ENCODE measurements around the gene RNFT1.
"Not testable (repeated sequence)": the region's sequence is repeated elsewhere in the genome, so short reads cannot be mapped to it uniquely, and the experiment has no call there.

Gene RNFT1, protein sequence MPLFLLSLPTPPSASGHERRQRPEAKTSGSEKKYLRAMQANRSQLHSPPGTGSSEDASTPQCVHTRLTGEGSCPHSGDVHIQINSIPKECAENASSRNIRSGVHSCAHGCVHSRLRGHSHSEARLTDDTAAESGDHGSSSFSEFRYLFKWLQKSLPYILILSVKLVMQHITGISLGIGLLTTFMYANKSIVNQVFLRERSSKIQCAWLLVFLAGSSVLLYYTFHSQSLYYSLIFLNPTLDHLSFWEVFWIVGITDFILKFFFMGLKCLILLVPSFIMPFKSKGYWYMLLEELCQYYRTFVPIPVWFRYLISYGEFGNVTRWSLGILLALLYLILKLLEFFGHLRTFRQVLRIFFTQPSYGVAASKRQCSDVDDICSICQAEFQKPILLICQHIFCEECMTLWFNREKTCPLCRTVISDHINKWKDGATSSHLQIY

DNA sequence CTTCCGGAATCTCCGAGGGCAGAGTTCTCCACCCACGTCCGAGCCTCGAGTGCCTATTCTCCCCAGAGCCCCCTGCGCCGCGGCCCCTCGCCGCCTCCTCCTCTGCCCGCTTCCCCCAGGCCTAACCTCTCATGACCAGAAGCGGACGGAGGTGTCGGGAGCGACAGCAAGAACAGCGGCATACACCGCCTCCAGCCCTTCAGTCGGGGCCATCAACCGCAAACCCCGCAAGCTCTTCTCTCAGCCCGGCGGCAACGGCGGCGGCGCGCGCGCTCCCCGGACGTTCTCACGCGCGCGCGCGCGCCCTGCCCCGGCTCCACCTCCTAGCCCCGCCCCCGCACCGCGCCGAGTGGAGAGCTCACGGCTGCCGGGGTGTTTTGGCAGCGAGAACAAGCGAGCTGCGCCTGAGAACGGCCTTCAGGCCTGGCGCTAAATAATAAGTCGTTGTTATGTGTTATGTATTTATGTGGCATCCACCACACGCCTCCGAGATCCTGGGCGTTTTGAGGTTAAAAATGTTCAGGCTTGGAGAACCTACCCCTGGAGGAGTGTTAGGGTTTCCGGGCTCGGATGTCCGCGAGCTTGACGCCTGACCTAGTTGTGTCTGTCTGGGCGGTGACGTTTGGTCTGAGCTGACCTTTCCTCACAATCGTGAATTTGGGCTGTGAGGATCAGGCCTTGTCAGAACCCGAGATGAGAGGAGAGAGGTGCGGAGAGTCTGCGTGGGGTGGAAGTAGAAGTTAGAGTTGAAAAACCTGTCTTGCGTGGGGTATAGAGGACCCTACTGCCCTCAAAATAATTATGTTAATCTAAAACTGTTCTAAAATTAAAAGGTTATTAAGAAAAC is at the start of gene RNFT1:
RNFT1 (minus strand) TSS at position 259 of the 847 bp plus-strand sequence; CDS start at position 182, 77 bp downstream.
- peak within 1 kb of the TSS; percentile 99 for H3K27ac Mint-ChIP-seq
- no peaks in the 10 kb centered on the region for H3K36me3 Mint-ChIP-seq
- peaks cover 24% of the 10 kb centered on the region for H3K4me1 Mint-ChIP-seq (ENCODE audit: low read depth)
- no peaks in the 10 kb centered on the region for H3K9me3 Mint-ChIP-seq (ENCODE audit: low read depth)
- H3K27me3 Mint-ChIP-seq, result no peaks in the 10 kb centered on the region
- H3K4me3 Mint-ChIP-seq, result peak within 1 kb of the TSS; percentile 95

GRCh38 chr17:60009326-60009725 is 44.8 kb upstream of the RNFT1 start:
- not testable (repeated sequence) for H3K27me3 Mint-ChIP-seq; H3K4me1 Mint-ChIP-seq (ENCODE audit: low read depth); H3K36me3 Mint-ChIP-seq; H3K27ac Mint-ChIP-seq; H3K9me3 Mint-ChIP-seq (ENCODE audit: low read depth); H3K4me3 Mint-ChIP-seq

DNA sequence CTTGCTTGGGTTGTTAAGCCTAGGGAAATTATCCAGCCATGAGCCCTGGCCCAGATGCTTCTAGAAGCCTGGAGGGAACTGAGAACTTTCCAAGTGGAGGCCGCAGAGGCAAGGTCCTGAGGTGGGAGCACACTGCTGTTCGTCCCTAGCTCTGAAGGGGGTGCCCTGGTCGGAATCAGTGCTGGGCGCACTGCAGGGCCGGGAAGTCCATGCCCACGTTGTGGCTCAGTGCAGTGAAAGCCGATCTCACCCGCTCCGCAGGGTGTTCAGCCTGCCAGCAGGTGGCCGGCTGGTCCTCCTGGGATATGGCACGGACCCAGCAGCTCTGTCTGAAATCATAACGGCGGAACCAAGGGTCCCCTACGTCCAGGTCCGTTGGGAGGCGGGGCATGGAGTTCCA is 43.8 kb upstream of the RNFT1 start:
- not testable (repeated sequence) for H3K27ac Mint-ChIP-seq; H3K36me3 Mint-ChIP-seq; H3K4me1 Mint-ChIP-seq (ENCODE audit: low read depth); H3K4me3 Mint-ChIP-seq; H3K27me3 Mint-ChIP-seq; H3K9me3 Mint-ChIP-seq (ENCODE audit: low read depth)

GRCh38 chr17:60006160-60006559 is 41.6 kb upstream of the RNFT1 start:
- H3K36me3 Mint-ChIP-seq, result no peaks in the 10 kb centered on the region
- H3K4me1 Mint-ChIP-seq (ENCODE audit: low read depth), result no peaks in the 10 kb centered on the region
- no peak overlapping the region for H3K4me3 Mint-ChIP-seq
- H3K27ac Mint-ChIP-seq, result no peak overlapping the region
- H3K9me3 Mint-ChIP-seq (ENCODE audit: low read depth), result no peaks in the 10 kb centered on the region
- no peaks in the 10 kb centered on the region for H3K27me3 Mint-ChIP-seq

- H3K4me3 Mint-ChIP-seq; H3K27me3 Mint-ChIP-seq; H3K27ac Mint-ChIP-seq; H3K36me3 Mint-ChIP-seq; H3K9me3 Mint-ChIP-seq (ENCODE audit: low read depth); H3K4me1 Mint-ChIP-seq (ENCODE audit: low read depth): not testable (repeated sequence)
Observed at GRCh38 chr17:60004561-60004960, 40.0 kb upstream of the RNFT1 start.

DNA sequence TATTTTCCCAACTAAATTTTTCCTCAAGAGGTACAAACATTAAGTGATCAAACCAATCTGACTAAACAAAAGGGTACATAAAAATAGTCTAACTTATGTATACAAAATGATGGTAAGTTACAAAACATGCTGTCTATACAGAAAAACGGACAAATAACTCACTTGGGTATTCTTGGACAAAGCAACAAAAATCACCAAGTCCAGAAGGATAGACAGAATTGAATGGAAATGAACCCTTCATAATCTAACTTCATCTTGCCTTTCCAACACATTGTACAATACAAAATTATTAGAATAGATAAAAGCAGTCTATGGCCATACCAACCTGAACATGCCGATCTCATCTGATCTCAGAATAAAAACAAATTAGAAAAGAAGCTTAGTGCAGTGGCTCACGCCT is 37.9 kb upstream of the RNFT1 start:
- H3K4me3 Mint-ChIP-seq; H3K36me3 Mint-ChIP-seq; H3K9me3 Mint-ChIP-seq (ENCODE audit: low read depth); H3K27ac Mint-ChIP-seq; H3K4me1 Mint-ChIP-seq (ENCODE audit: low read depth); H3K27me3 Mint-ChIP-seq: not testable (repeated sequence)

DNA sequence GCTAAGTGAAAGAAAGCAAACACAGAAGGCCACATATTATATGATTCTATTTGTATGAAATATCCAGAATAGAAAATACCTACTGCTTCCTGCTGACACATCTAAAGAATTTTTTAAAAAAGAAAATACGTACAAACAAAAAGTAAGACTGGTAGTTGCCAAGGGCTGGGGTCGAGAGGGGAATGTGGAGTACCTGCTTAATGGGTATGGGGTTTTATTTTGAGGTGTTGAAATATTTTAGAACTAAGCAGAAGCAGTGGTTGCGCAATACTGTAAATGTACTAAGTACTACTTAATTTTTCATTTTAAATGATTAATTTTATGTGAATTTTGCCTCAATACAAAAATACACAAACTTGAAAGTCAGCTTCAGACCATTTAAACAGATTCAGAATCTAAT is 32.1 kb upstream of the RNFT1 start:
- not testable (repeated sequence) for H3K27ac Mint-ChIP-seq; H3K36me3 Mint-ChIP-seq; H3K27me3 Mint-ChIP-seq; H3K9me3 Mint-ChIP-seq (ENCODE audit: low read depth); H3K4me3 Mint-ChIP-seq; H3K4me1 Mint-ChIP-seq (ENCODE audit: low read depth)

DNA sequence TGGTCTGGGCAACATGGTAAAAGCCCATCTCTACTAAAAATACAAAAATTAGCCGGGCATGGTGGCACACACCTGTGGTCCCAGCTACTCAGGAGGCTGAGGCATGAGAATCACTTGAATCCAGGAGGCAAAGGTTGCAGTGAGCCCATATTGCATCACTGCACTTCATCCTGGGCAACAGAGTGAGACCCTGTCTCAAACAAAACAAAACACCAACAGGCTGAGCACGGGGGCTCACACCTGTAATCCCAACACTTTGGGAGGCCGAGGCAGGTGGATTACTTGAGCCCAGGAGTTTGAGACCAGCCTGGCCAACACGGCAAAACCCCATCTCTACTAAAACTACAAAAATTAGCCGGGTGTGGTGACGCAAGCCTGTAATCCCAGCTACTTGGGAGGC is 10.6 kb upstream of the RNFT1 start:
- H3K4me1 Mint-ChIP-seq (ENCODE audit: low read depth); H3K4me3 Mint-ChIP-seq; H3K36me3 Mint-ChIP-seq; H3K27ac Mint-ChIP-seq; H3K9me3 Mint-ChIP-seq (ENCODE audit: low read depth); H3K27me3 Mint-ChIP-seq: not testable (repeated sequence)

GRCh38 chr17:59973483-59973882 is 8.9 kb upstream of the RNFT1 start:
- not testable (repeated sequence) for H3K36me3 Mint-ChIP-seq; H3K27ac Mint-ChIP-seq; H3K9me3 Mint-ChIP-seq (ENCODE audit: low read depth); H3K4me3 Mint-ChIP-seq; H3K4me1 Mint-ChIP-seq (ENCODE audit: low read depth); H3K27me3 Mint-ChIP-seq

DNA sequence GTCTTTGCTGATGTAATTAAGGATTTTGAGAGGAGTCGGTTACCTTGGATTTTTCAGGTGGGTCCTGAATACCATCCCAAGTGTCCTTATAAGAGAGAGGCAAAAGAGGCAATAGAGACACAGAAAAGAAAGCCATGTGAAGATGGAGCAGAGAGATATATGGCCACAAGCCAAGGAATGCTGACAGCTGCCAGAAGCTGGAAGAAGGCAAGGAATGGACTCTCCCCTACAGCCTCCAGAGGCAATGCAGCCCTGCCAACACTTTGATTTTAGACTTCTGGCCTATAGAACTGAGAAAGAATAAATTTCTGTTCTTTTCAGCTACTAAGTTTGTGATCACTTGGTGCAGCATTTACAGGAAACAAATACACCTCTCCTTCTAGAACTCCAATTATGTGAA is 8.2 kb upstream of the RNFT1 start:
- no peak overlapping the region for H3K4me3 Mint-ChIP-seq
- H3K36me3 Mint-ChIP-seq, result no peaks in the 10 kb centered on the region
- H3K27me3 Mint-ChIP-seq, result no peaks in the 10 kb centered on the region
- no peak overlapping the region for H3K27ac Mint-ChIP-seq
- H3K9me3 Mint-ChIP-seq (ENCODE audit: low read depth), result no peaks in the 10 kb centered on the region
- no peaks in the 10 kb centered on the region for H3K4me1 Mint-ChIP-seq (ENCODE audit: low read depth)

GRCh38 chr17:59971771-59972170 is 7.2 kb upstream of the RNFT1 start:
- H3K4me3 Mint-ChIP-seq; H3K4me1 Mint-ChIP-seq (ENCODE audit: low read depth); H3K27ac Mint-ChIP-seq; H3K36me3 Mint-ChIP-seq; H3K27me3 Mint-ChIP-seq; H3K9me3 Mint-ChIP-seq (ENCODE audit: low read depth): not testable (repeated sequence)

DNA sequence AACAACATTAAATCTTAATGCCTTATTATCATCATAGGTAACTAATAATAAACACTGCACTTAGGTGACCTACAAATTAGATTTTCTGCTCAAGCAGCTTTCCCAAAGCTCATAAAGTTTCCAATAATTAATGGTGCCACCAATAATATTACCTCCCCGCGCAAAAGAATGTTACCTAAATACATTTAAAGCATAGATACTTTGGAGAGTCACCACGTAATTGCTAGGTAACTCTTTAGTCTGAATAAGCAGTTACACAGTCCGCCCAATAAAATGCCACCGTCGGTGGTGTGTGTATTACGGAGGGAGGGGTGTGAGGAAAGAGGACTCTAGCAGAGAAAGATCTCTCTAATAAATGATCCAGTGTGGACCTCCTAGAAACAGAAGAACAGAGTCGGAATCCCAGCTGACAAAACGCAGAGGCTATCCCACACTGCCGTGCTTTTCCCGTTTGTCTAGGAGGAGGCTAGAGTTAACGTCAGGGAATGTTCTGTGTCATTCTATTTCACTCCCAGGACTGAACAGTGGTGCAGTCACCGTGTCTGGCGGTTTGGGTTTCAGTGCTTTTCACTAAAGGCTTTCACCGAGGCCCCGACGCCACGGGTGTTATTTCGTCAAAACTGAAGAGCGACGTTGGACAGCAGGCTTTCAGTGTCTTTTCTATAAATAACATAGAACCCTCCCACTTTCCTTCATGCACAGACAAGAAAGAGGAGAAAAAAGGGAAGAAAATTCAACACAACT is 630 bp downstream of the RNFT1 start:
- Mint-ChIP-seq H3K4me3 (peak overlapping the region; percentile 95), H3K27ac (peak overlapping the region; percentile 99), H3K36me3 (peaks cover 3% of the 10 kb centered on the region), H3K27me3 (no peaks in the 10 kb centered on the region), H3K9me3 (ENCODE audit: low read depth) (no peaks in the 10 kb centered on the region), H3K4me1 (ENCODE audit: low read depth) (peaks cover 27% of the 10 kb centered on the region)

DNA sequence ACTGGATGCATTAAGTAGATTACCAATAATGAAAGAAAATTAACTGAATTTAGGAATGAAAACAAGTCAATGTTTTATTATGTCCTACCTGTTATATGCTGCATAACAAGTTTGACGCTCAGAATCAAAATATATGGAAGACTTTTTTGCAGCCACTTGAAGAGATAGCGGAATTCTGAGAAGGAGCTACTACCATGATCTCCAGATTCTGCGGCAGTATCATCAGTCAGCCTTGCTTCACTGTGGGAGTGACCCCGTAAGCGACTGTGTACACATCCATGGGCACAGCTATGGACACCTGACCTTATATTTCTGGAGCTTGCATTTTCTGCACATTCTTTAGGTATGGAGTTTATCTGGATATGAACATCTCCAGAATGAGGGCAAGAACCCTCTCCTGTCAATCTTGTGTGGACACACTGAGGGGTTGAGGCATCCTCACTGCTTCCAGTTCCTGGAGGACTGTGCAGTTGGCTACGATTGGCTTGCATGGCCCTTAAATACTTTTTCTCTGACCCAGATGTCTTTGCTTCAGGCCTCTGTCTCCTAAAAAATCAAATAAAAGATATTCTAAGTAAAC is 1.7 kb downstream of the RNFT1 start:
- peak overlapping the region; percentile 34 for H3K27ac Mint-ChIP-seq
- H3K4me1 Mint-ChIP-seq (ENCODE audit: low read depth), result peaks cover 33% of the 10 kb centered on the region
- peak overlapping the region; percentile 95 for H3K4me3 Mint-ChIP-seq
- no peaks in the 10 kb centered on the region for H3K27me3 Mint-ChIP-seq
- H3K9me3 Mint-ChIP-seq (ENCODE audit: low read depth), result no peaks in the 10 kb centered on the region
- peaks cover 6% of the 10 kb centered on the region for H3K36me3 Mint-ChIP-seq

GRCh38 chr17:59959574-59959973 is 5.0 kb downstream of the RNFT1 start:
- not testable (repeated sequence) for H3K27me3 Mint-ChIP-seq; H3K4me3 Mint-ChIP-seq; H3K9me3 Mint-ChIP-seq (ENCODE audit: low read depth); H3K27ac Mint-ChIP-seq
- H3K36me3 Mint-ChIP-seq, result peaks cover 11% of the 10 kb centered on the region
- H3K4me1 Mint-ChIP-seq (ENCODE audit: low read depth), result peaks cover 26% of the 10 kb centered on the region

DNA sequence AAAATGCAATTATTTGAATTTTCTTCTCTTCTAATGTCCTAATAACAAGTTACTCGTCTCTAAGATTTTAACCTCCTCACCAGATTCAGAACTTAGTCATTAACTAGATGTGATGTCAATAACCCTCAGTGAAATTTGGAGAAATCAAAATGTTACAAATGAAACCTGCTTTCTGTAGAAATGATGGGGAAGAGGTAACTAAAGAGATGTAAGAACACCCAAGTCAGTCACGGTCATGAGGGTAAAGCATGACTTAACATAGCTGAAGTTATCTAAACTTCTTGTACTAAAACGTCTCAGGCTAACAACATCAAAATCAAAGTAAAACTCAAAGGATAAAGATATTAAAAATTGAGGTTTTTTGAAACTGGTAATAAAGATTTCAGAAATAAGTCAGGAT is 9.7 kb downstream of the RNFT1 start:
- Mint-ChIP-seq H3K27me3 (no peaks in the 10 kb centered on the region), H3K9me3 (ENCODE audit: low read depth) (no peaks in the 10 kb centered on the region), H3K27ac (peak overlapping the region; percentile 41), H3K36me3 (peaks cover 11% of the 10 kb centered on the region), H3K4me1 (ENCODE audit: low read depth) (peaks cover 9% of the 10 kb centered on the region), H3K4me3 (no peak overlapping the region)

All from activated naive CD8-positive, alpha-beta T cell (primary cell).